ENCODE data around the gene AIFM2.

DNA sequence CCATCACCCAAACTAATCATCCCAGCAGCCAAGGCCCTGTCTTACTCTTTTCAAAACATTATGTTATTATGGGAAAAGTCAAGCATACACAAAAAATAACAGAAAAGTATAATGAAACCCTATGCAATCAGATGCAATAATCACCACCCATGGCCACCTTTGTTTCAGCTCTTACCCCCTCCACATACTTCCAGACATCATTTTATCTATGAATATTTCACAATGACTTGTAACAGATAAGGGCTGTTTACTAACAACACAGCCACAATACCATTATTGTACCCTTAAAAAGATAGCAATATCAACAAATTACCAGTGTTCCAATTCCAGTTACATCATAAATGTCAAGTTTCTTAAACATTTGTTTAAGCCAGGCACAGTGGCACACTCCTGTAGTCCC, 35.2 kb downstream of the AIFM2 start:
- TF ChIP-seq, protein P1, sequence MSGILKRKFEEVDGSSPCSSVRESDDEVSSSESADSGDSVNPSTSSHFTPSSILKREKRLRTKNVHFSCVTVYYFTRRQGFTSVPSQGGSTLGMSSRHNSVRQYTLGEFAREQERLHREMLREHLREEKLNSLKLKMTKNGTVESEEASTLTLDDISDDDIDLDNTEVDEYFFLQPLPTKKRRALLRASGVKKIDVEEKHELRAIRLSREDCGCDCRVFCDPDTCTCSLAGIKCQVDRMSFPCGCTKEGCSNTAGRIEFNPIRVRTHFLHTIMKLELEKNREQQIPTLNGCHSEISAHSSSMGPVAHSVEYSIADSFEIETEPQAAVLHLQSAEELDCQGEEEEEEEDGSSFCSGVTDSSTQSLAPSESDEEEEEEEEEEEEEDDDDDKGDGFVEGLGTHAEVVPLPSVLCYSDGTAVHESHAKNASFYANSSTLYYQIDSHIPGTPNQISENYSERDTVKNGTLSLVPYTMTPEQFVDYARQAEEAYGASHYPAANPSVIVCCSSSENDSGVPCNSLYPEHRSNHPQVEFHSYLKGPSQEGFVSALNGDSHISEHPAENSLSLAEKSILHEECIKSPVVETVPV (CRISPR knock-in tag; IDR thresholded peaks at IDR 0.05) = no peak
- TF ChIP-seq RARB (CRISPR knock-in tag; IDR thresholded peaks at IDR 0.05) (no peak), ZFP3 (CRISPR knock-in tag; IDR thresholded peaks at IDR 0.05) (no peak), ZNF565 (CRISPR knock-in tag; conservative IDR thresholded peaks at IDR 0.05; ENCODE audit: low read depth) (no peak), TOX (CRISPR knock-in tag; IDR thresholded peaks at IDR 0.05; ENCODE audit: borderline replicate concordance) (no peak), GLIS3 (CRISPR knock-in tag; IDR thresholded peaks at IDR 0.05) (no peak)
- TF ChIP-seq, protein P2, sequence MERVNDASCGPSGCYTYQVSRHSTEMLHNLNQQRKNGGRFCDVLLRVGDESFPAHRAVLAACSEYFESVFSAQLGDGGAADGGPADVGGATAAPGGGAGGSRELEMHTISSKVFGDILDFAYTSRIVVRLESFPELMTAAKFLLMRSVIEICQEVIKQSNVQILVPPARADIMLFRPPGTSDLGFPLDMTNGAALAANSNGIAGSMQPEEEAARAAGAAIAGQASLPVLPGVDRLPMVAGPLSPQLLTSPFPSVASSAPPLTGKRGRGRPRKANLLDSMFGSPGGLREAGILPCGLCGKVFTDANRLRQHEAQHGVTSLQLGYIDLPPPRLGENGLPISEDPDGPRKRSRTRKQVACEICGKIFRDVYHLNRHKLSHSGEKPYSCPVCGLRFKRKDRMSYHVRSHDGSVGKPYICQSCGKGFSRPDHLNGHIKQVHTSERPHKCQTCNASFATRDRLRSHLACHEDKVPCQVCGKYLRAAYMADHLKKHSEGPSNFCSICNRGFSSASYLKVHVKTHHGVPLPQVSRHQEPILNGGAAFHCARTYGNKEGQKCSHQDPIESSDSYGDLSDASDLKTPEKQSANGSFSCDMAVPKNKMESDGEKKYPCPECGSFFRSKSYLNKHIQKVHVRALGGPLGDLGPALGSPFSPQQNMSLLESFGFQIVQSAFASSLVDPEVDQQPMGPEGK (CRISPR knock-in tag; IDR thresholded peaks at IDR 0.05; ENCODE audit: borderline replicate concordance) = no peak

All from SK-N-SH treated with all-trans-retinoic acid at 6 μM for 48 hours (cell line).